OCI-LY3 (cell line): ENCODE measurements around the gene RIMKLA.

Experiments used
- H2AFZ ChIP-seq: fragments of 200-600, 300-600 bp; shearing (Covaris generic); 2 replicates; pipeline ENCODE4 v1.6.0; 2014; ENCODE audit warnings: antibody characterized with exemption, low read depth, low read length
- H3K27ac ChIP-seq: fragments of 200-600, 300-600 bp; sonication (generic); 2 replicates; pipeline ENCODE4 v1.5.1; 2014; ENCODE audit warnings: mild to moderate bottlenecking, low read length, moderate library complexity, mixed read lengths
- H3K27me3 ChIP-seq: fragments of 200-600, 300-600 bp; sonication (generic); 2 replicates; pipeline ENCODE4 v1.6.1; 2014; ENCODE audit warnings: low read depth, low read length, mixed read lengths
- H3K36me3 ChIP-seq: fragments of 200-600, 300-600 bp; sonication (generic); replicated peaks from 2 replicates; pipeline ENCODE3; 2014; ENCODE audit warnings: low read depth, low read length, mixed read lengths
- H3K4me1 ChIP-seq: fragments of 300-600, 200-600 bp; sonication (generic); 2 replicates; pipeline ENCODE4 v1.6.1; 2014; ENCODE audit warnings: low read length, mixed read lengths
- H3K4me2 ChIP-seq: fragments of 200-600, 300-600 bp; sonication (generic); 2 replicates; pipeline ENCODE4 v1.6.1; 2014; ENCODE audit warnings: low read length, mixed read lengths
- H3K4me3 ChIP-seq: fragments of 300-600, 200-600 bp; sonication (generic); 2 replicates; pipeline ENCODE4 v1.5.1; 2014; ENCODE audit warnings: antibody characterized with exemption, mild to moderate bottlenecking, low read length, moderate library complexity
- H3K79me2 ChIP-seq: fragments of 300-600, 200-600 bp; shearing (Covaris generic); 2 replicates; pipeline ENCODE4 v1.6.1; 2014; ENCODE audit warnings: mild to moderate bottlenecking, low read length, mixed read lengths
- H3K9ac ChIP-seq: fragments of 300-600, 200-600 bp; shearing (Covaris generic); 2 replicates; pipeline ENCODE4 v1.6.0; 2014; ENCODE audit warnings: mild to moderate bottlenecking, low read length, moderate library complexity
- H3K9me3 ChIP-seq: fragments of 200-600, 300-600 bp; shearing (Covaris generic); 2 replicates; pipeline ENCODE4 v1.6.1; 2014; ENCODE audit warnings: low read length, mixed read lengths; ENCODE audit not compliant: insufficient read depth
- H4K20me1 ChIP-seq: fragments of 200-600, 300-600 bp; sonication (generic); 2 replicates; pipeline ENCODE4 v1.6.1; 2016; ENCODE audit warnings: low read length, mixed read lengths; ENCODE audit not compliant: insufficient read depth
- CTCF ChIP-seq: fragments of 200-600, 300-600 bp; sonication (generic); IDR thresholded peaks from 2 replicates; pipeline ENCODE4 v1.5.1; 2014; ENCODE audit warnings: antibody characterized with exemption, low read length, low read depth
- EZH2phosphoT487 ChIP-seq: fragments of 200-600 bp; shearing (Covaris generic); IDR thresholded peaks from 2 replicates; pipeline ENCODE4 v1.6.1; 2018; ENCODE audit warnings: antibody characterized with exemption, mixed run types, low read depth

RIMKLA gene

GRCh38 chr1:42392967-42393848 lies 12.6 kb downstream of the RIMKLA start:
- no peak for TF ChIP-seq EZH2phosphoT487
- TF ChIP-seq CTCF, result no peak
- Histone ChIP-seq H3K79me2 (no peaks in the 10 kb centered on the region), H3K36me3 (no peaks in the 10 kb centered on the region), H3K27ac (no peak overlapping the region), H3K9ac (no peak overlapping the region), H3K27me3 (no peaks in the 10 kb centered on the region), H3K4me2 (no peak overlapping the region), H3K4me3 (no peak overlapping the region), H2AFZ (no peak overlapping the region), H4K20me1 (no peaks in the 10 kb centered on the region), H3K9me3 (no peaks in the 10 kb centered on the region), H3K4me1 (no peaks in the 10 kb centered on the region)

- Histone ChIP-seq H3K27ac (no peak overlapping the region), H3K9me3 (no peaks in the 10 kb centered on the region), H3K27me3 (no peaks in the 10 kb centered on the region), H4K20me1 (no peaks in the 10 kb centered on the region), H3K4me3 (no peak overlapping the region), H3K36me3 (no peaks in the 10 kb centered on the region), H3K4me1 (no peaks in the 10 kb centered on the region), H3K9ac (no peak overlapping the region), H3K79me2 (no peaks in the 10 kb centered on the region), H2AFZ (no peak overlapping the region), H3K4me2 (no peak overlapping the region)
- no peak for TF ChIP-seq EZH2phosphoT487
Measured at GRCh38 chr1:42399315-42400100, 18.9 kb downstream of the RIMKLA start.

- Histone ChIP-seq H2AFZ (no peak overlapping the region), H3K4me2 (no peak overlapping the region), H3K27ac (no peak overlapping the region), H3K9me3 (no peaks in the 10 kb centered on the region), H3K9ac (no peak overlapping the region), H3K4me3 (no peak overlapping the region), H3K79me2 (no peaks in the 10 kb centered on the region), H3K4me1 (no peaks in the 10 kb centered on the region), H4K20me1 (no peaks in the 10 kb centered on the region), H3K27me3 (no peaks in the 10 kb centered on the region), H3K36me3 (no peaks in the 10 kb centered on the region)
- TF ChIP-seq CTCF (no peak), EZH2phosphoT487 (no peak)
Measured at GRCh38 chr1:42403880-42404400, 23.3 kb downstream of the RIMKLA start.

GRCh38 chr1:42414551-42415496 lies 34.2 kb downstream of the RIMKLA start:
- no peaks in the 10 kb centered on the region for H3K36me3 ChIP-seq
- H3K27ac ChIP-seq, result no peak overlapping the region
- TF ChIP-seq CTCF, result no peak
- TF ChIP-seq EZH2phosphoT487, result no peak
- H3K27me3 ChIP-seq, result no peaks in the 10 kb centered on the region
- no peaks in the 10 kb centered on the region for H3K9me3 ChIP-seq
- no peak overlapping the region for H2AFZ ChIP-seq
- no peaks in the 10 kb centered on the region for H3K4me1 ChIP-seq
- H3K4me3 ChIP-seq, result no peak overlapping the region
- H3K79me2 ChIP-seq, result no peaks in the 10 kb centered on the region
- no peak overlapping the region for H3K9ac ChIP-seq
- no peaks in the 10 kb centered on the region for H4K20me1 ChIP-seq
- no peak overlapping the region for H3K4me2 ChIP-seq
